NOMO-1 (cell line): ENCODE data around the gene AMFR.
"Not testable (repeated sequence)": the region's sequence is repeated elsewhere in the genome, so short reads cannot be mapped to it uniquely, and the experiment has no call there.

Experiments
- DNase-seq, 2 experiments: peaks; one replicate each; lab custom pipeline; 2025; ENCODE audit not compliant: unreplicated experiment in 2 of 2; lab: John Stamatoyannopoulos, UW

AMFR gene

GRCh38 chr16:56399486-56399885 lies 25.9 kb downstream of the AMFR start:
- peak in 1 of 2 experiments; percentile 1 for DNase-seq

GRCh38 chr16:56399047-56399446 lies 26.3 kb downstream of the AMFR start:
- no peak for DNase-seq

GRCh38 chr16:56396724-56397123 lies 28.6 kb downstream of the AMFR start:
- DNase-seq, result not testable (repeated sequence)

GRCh38 chr16:56389554-56389953 lies 35.8 kb downstream of the AMFR start:
- DNase-seq, result no peak

- DNase-seq, result no peak
Observed at GRCh38 chr16:56388209-56388608, 37.1 kb downstream of the AMFR start.

- no peak for DNase-seq
Observed at GRCh38 chr16:56387396-56387795, 37.9 kb downstream of the AMFR start.

GRCh38 chr16:56384074-56384721 lies 41.1 kb downstream of the AMFR start:
- no peak for DNase-seq

- no peak for DNase-seq
Observed at GRCh38 chr16:56382901-56383355, 42.4 kb downstream of the AMFR start.

GRCh38 chr16:56382459-56382858 lies 42.9 kb downstream of the AMFR start:
- DNase-seq, result no peak

- not testable (repeated sequence) for DNase-seq
Observed at GRCh38 chr16:56380778-56381485, 44.4 kb downstream of the AMFR start.

- DNase-seq, result not testable (repeated sequence)
Observed at GRCh38 chr16:56379044-56379443, 46.3 kb downstream of the AMFR start.

GRCh38 chr16:56375792-56376191 lies 49.6 kb downstream of the AMFR start:
- DNase-seq, result not testable (repeated sequence)

GRCh38 chr16:56373003-56373402 lies 52.3 kb downstream of the AMFR start:
- no peak for DNase-seq

- no peak for DNase-seq
Observed at GRCh38 chr16:56372013-56372634, 53.2 kb downstream of the AMFR start.

GRCh38 chr16:56371660-56371937 lies 53.7 kb downstream of the AMFR start:
- no peak for DNase-seq

- no peak for DNase-seq
Observed at GRCh38 chr16:56370875-56371659, 54.3 kb downstream of the AMFR start.

GRCh38 chr16:56370185-56370874 lies 55.0 kb downstream of the AMFR start:
- no peak for DNase-seq

GRCh38 chr16:56369202-56369601 lies 56.1 kb downstream of the AMFR start:
- DNase-seq, result no peak

- DNase-seq, result no peak
Observed at GRCh38 chr16:56368545-56368944, 56.8 kb downstream of the AMFR start.

- DNase-seq, result no peak
Observed at GRCh38 chr16:56367764-56368163, 57.6 kb downstream of the AMFR start.

- DNase-seq, result no peak
Observed at GRCh38 chr16:56366945-56367344, 58.4 kb downstream of the AMFR start.
